GM23338 (cell line): ENCODE data around the gene ECSCR. TPM values are rescaled to one million over a fixed set of nuclear protein-coding genes. Genes with fewer than 3 reads are reported as not detected.
"Not testable (repeated sequence)": the region's sequence is repeated elsewhere in the genome, so short reads cannot be mapped to it uniquely, and the experiment has no call there.

Experiments used
- ATAC-seq: fragments of 200-7000 bp; cut with Tn5 transposase; 3 replicates; pipeline ENCODE4 v1.9.1; 2020
- DNase-seq: peaks from one replicate; pipeline ENCODE4 v3.0.0-alpha.2; 2015; ENCODE audit warnings: low spot score
- H2AFZ ChIP-seq: fragments of 200-600 bp; sonication (generic); 2 replicates; pipeline ENCODE4 v1.8.0; 2016; ENCODE audit warnings: antibody characterized with exemption, mild to moderate bottlenecking, moderate library complexity
- H3F3A ChIP-seq: fragments of 200-600 bp; sonication (generic); replicated peaks from 2 replicates; pipeline ENCODE4 v1.8.0; 2017; ENCODE audit warnings: antibody characterized with exemption, mixed run types, low read depth
- H3K27ac ChIP-seq: fragments of 200-600 bp; sonication (generic); 2 replicates; pipeline ENCODE4 v1.6.1; 2016; ENCODE audit warnings: low read depth
- H3K27me3 ChIP-seq: fragments of 200-600 bp; sonication (generic); 2 replicates; pipeline ENCODE4 v1.8.0; 2016; ENCODE audit warnings: mild to moderate bottlenecking, mixed run types, moderate library complexity; ENCODE audit not compliant: insufficient read depth
- H3K36me3 ChIP-seq: fragments of 200-600 bp; sonication (generic); 2 replicates; pipeline ENCODE4 v1.8.0; 2016; ENCODE audit warnings: mild to moderate bottlenecking; ENCODE audit not compliant: insufficient read depth
- H3K4me1 ChIP-seq: fragments of 200-600 bp; sonication (generic); 2 replicates; pipeline ENCODE4 v1.8.0; 2016; ENCODE audit warnings: mild to moderate bottlenecking, moderate library complexity; ENCODE audit not compliant: insufficient read depth
- H3K4me2 ChIP-seq: fragments of 200-600 bp; sonication (generic); 2 replicates; pipeline ENCODE4 v1.7.1; 2017; ENCODE audit warnings: mixed run types
- H3K4me3 ChIP-seq: fragments of 200-600 bp; sonication (generic); 2 replicates; pipeline ENCODE4 v1.6.1; 2016; ENCODE audit warnings: mixed run types
- H3K79me2 ChIP-seq: fragments of 200-600 bp; sonication (generic); replicated peaks from 2 replicates; pipeline ENCODE4 v1.8.0; 2017; ENCODE audit warnings: mild to moderate bottlenecking; ENCODE audit not compliant: insufficient read depth
- H3K9me2 ChIP-seq: fragments of 200-600 bp; sonication (generic); 2 replicates; pipeline ENCODE4 v1.8.0; 2017; ENCODE audit not compliant: insufficient read depth
- H4K20me1 ChIP-seq: fragments of 200-600 bp; sonication (generic); replicated peaks from 2 replicates; pipeline ENCODE4 v1.8.0; 2017; ENCODE audit warnings: mild to moderate bottlenecking; ENCODE audit not compliant: insufficient read depth
- H3K27ac Mint-ChIP-seq: 2 replicates; pipeline ENCODE4 v1.8.0; 2020; ENCODE audit warnings: inconsistent platforms, mild to moderate bottlenecking, moderate library complexity, mixed read lengths
- H3K27me3 Mint-ChIP-seq: 3 replicates; pipeline ENCODE4 v1.8.0; 2022; ENCODE audit warnings: low read depth, mild to moderate bottlenecking, moderate library complexity, mixed read lengths, inconsistent platforms; ENCODE audit not compliant: insufficient read depth, poor library complexity
- H3K36me3 Mint-ChIP-seq: 3 replicates; pipeline ENCODE4 v1.8.0; 2021; ENCODE audit warnings: low read depth, mild to moderate bottlenecking, inconsistent platforms, moderate library complexity, mixed read lengths
- H3K4me1 Mint-ChIP-seq: 3 replicates; pipeline ENCODE4 v1.8.0; 2020; ENCODE audit warnings: mild to moderate bottlenecking, inconsistent platforms, mixed read lengths
- H3K4me3 Mint-ChIP-seq: 3 replicates; pipeline ENCODE4 v1.8.0; 2021; ENCODE audit warnings: moderate library complexity, mild to moderate bottlenecking, inconsistent platforms, mixed read lengths
- H3K9me3 Mint-ChIP-seq: 3 replicates; pipeline ENCODE4 v1.8.0; 2020; ENCODE audit warnings: moderate library complexity, mild to moderate bottlenecking, inconsistent platforms, mixed read lengths
- CREB1 ChIP-seq: fragments of 250-450 bp; sonication (Bioruptor Pico); IDR thresholded peaks from 2 replicates; pipeline ENCODE4 v1.5.0; 2020; ENCODE audit warnings: low read depth, mild to moderate bottlenecking, moderate library complexity
- CTCF ChIP-seq, 2 experiments: fragments of 200-600 bp in 1 of 2; sonication (generic) in 1 of 2; conservative IDR thresholded peaks; 2 replicates each; pipeline versions ENCODE4 v1.5.1 to v1.6.1; 2016 to 2017; ENCODE audit warnings: antibody characterized with exemption in 2 of 2, low read depth in 2 of 2, mild to moderate bottlenecking in 2 of 2, moderate library complexity in 1 of 2
- REST ChIP-seq: IDR thresholded peaks from one replicate; pipeline ENCODE4 v1.6.1; 2018; ENCODE audit warnings: antibody characterized with exemption; ENCODE audit not compliant: unreplicated experiment
- STAT1 ChIP-seq: IDR thresholded peaks from one replicate; pipeline ENCODE4 v1.6.1; 2016; ENCODE audit warnings: antibody characterized with exemption; ENCODE audit not compliant: unreplicated experiment
- polyA plus RNA-seq: library from polyadenylated mRNA; unstranded; fragments of >200 nt; fragmentation: Nextera tagmentation; extraction: Ambion mirVana; gene quantifications from 2 replicates; pipeline ENCODE4 v1.2.1, GENCODE V29; 2016
- total RNA-seq: library from RNA; depleted of rRNA; stranded (reverse); fragments of >200 nt; shearing (Covaris generic); gene quantifications from 2 replicates; pipeline ENCODE4 v1.2.3, GENCODE V29; 2014

ECSCR gene
- total and polyA plus RNA-seq, 2 experiments from 2014 or later = 2.2 to 2.6 TPM

- peak overlapping the region; percentile 99 for H2AFZ ChIP-seq
- no peak overlapping the region for H3K4me3 Mint-ChIP-seq
- peak; percentile 89 for ATAC-seq
- H3K36me3 ChIP-seq = no peaks in the 10 kb centered on the region
- H3K9me3 Mint-ChIP-seq = no peaks in the 10 kb centered on the region
- H3K27me3 Mint-ChIP-seq = peaks cover 17% of the 10 kb centered on the region
- no peak overlapping the region for H3K27ac Mint-ChIP-seq
- no peaks in the 10 kb centered on the region for H3K36me3 Mint-ChIP-seq
- H3K4me1 Mint-ChIP-seq = peaks cover 17% of the 10 kb centered on the region
- no peak overlapping the region for H3K27ac ChIP-seq
- peaks cover 8% of the 10 kb centered on the region; the same call in 1 of the 2 replicates for H3K4me1 ChIP-seq
- no peak for TF ChIP-seq REST
- no peak for TF ChIP-seq CTCF (conservative IDR thresholded peaks at IDR 0.05; ENCODE audit: low read depth in 2 of 2)
- no peak for TF ChIP-seq CREB1 (CRISPR knock-in tag)
- TF ChIP-seq STAT1 = no peak
- no peaks in the 10 kb centered on the region for H4K20me1 ChIP-seq
- peak overlapping the region; percentile 64 for H3K4me2 ChIP-seq
- H3K4me3 ChIP-seq = peak overlapping the region; percentile 23; the same call in 1 of the 2 replicates
- 0 out of 2 replicates have a peak, but pooled peaks cover 7% of the 10 kb centered on the region for H3F3A ChIP-seq
- no peaks in the 10 kb centered on the region for H3K79me2 ChIP-seq
- no peaks in the 10 kb centered on the region for H3K9me2 ChIP-seq
- H3K27me3 ChIP-seq = no peaks in the 10 kb centered on the region
- peak; percentile 50 for DNase-seq
Observed at GRCh38 chr5:139486201-139486600, 23.7 kb upstream of the ECSCR start.

GRCh38 chr5:139482890-139483208, 20.3 kb upstream of the ECSCR start:
- H3K36me3 ChIP-seq, H3K9me3 Mint-ChIP-seq, H3K79me2 ChIP-seq, H3K4me3 ChIP-seq, H3K4me2 ChIP-seq, H4K20me1 ChIP-seq, H3F3A ChIP-seq, ATAC-seq, H3K27me3 ChIP-seq, H3K9me2 ChIP-seq, H3K27ac ChIP-seq, H3K4me3 Mint-ChIP-seq, H3K4me1 ChIP-seq, H3K27ac Mint-ChIP-seq, DNase-seq, H3K36me3 Mint-ChIP-seq: not testable (repeated sequence)
- peak overlapping the region; percentile 78 for H2AFZ ChIP-seq
- Mint-ChIP-seq H3K4me1 (peaks cover 17% of the 10 kb centered on the region), H3K27me3 (peaks cover 11% of the 10 kb centered on the region)
